ENCODE measurements around the gene APBA1. TPM values are rescaled to one million over a fixed set of nuclear protein-coding genes. Genes with fewer than 3 reads are reported as not detected.

Gene APBA1
- total RNA-seq, 1 donor from 2014 or later = 3.4 TPM

DNA sequence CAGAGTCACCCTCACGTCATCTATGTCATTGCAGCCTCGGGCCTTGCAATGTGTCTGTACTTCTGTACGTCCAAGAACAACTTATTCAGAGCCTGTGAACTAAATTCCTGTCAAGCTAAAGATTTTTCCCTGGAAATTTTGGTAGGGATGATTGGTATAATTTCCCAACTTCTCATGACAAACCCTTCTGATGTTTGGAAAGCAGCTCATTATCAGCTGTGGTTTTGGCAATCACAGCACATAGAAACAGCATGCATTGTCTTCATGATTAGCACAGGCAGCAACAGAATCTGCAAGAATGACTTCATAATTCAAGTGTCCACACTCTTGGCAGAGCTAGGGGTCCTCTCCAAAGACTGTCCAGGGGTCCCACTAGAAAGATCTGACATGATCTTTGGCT is 49.5 kb downstream of the APBA1 start:
- Histone ChIP-seq H3K27me3 (no peaks in the 10 kb centered on the region), H3F3A (ENCODE audit: low read depth) (no peaks in the 10 kb centered on the region), H4K20me1 (ENCODE audit: low read depth) (no peaks in the 10 kb centered on the region), H3K27ac (no peak overlapping the region), H3K4me1 (no peaks in the 10 kb centered on the region), H3K4me2 (no peak overlapping the region), H3K9ac (no peak overlapping the region), H3K4me3 (no peak overlapping the region), H3K9me3 (ENCODE audit: low read depth) (no peaks in the 10 kb centered on the region), H3K79me2 (ENCODE audit: low read depth) (no peaks in the 10 kb centered on the region), H3K36me3 (no peaks in the 10 kb centered on the region), H2AFZ (replicated peaks) (no peak overlapping the region)
- Mint-ChIP-seq H3K27me3 (ENCODE audit: insufficient read depth, low read depth) (no peaks in the 10 kb centered on the region), H3K4me1 (peaks cover 5% of the 10 kb centered on the region), H3K4me3 (no peak overlapping the region), H3K36me3 (no peaks in the 10 kb centered on the region), H3K9me3 (no peaks in the 10 kb centered on the region), H3K27ac (no peak overlapping the region)
- TF ChIP-seq, protein P1, sequence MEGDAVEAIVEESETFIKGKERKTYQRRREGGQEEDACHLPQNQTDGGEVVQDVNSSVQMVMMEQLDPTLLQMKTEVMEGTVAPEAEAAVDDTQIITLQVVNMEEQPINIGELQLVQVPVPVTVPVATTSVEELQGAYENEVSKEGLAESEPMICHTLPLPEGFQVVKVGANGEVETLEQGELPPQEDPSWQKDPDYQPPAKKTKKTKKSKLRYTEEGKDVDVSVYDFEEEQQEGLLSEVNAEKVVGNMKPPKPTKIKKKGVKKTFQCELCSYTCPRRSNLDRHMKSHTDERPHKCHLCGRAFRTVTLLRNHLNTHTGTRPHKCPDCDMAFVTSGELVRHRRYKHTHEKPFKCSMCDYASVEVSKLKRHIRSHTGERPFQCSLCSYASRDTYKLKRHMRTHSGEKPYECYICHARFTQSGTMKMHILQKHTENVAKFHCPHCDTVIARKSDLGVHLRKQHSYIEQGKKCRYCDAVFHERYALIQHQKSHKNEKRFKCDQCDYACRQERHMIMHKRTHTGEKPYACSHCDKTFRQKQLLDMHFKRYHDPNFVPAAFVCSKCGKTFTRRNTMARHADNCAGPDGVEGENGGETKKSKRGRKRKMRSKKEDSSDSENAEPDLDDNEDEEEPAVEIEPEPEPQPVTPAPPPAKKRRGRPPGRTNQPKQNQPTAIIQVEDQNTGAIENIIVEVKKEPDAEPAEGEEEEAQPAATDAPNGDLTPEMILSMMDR (IDR thresholded peaks at IDR 0.05) = no peak
- no peak for TF ChIP-seq EZH2phosphoT487 (IDR thresholded peaks at IDR 0.05)
- TF ChIP-seq EZH2 (IDR thresholded peaks at IDR 0.05) = no peak
- DNase-seq (ENCODE audit: low spot score) = no peak

DNA sequence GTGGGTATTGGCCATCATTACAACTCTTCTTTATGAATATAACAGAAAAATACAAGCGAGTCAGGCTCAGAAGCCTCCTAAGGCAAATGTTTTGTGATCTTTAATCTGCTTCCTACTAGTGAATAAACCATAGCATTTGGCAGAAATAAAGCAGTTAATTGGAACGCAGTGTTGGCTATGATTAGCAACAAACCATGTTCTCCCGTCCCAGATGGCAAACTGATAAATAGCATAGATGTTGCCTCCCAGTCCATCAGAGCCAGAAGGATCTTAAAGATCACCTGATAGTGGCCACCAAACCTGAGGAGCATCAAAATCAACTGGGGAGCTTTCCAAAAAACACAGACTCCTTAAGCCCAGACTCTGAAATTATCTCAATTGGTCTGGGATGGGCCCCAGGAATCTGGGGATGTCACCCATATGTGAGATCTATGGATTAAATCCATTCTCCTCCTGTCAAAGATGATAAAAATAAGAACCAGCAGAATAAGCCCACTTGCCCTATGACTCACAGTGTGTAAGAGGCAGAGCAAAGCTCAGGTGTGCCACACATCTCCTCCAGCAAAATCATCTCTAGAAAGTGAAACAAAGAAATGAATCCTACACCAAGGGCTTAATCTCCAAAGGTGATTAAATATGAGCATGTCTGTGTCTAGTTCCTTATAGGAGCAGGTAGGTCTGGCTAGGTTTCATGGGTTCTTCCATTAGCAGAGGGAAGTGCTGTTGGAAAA is 50.3 kb downstream of the APBA1 start:
- Histone ChIP-seq H2AFZ (replicated peaks) (no peak overlapping the region), H3K9me3 (ENCODE audit: low read depth) (no peaks in the 10 kb centered on the region), H3K4me1 (no peaks in the 10 kb centered on the region), H3K79me2 (ENCODE audit: low read depth) (no peaks in the 10 kb centered on the region), H3F3A (ENCODE audit: low read depth) (no peaks in the 10 kb centered on the region), H3K4me3 (no peak overlapping the region), H3K36me3 (no peaks in the 10 kb centered on the region), H4K20me1 (ENCODE audit: low read depth) (no peaks in the 10 kb centered on the region), H3K4me2 (no peak overlapping the region), H3K9ac (no peak overlapping the region), H3K27ac (no peak overlapping the region), H3K27me3 (no peaks in the 10 kb centered on the region)
- no peak overlapping the region for H3K4me3 Mint-ChIP-seq
- H3K27me3 Mint-ChIP-seq (ENCODE audit: insufficient read depth, low read depth) = no peaks in the 10 kb centered on the region
- no peaks in the 10 kb centered on the region for H3K9me3 Mint-ChIP-seq
- TF ChIP-seq, protein P1 (IDR thresholded peaks at IDR 0.05) = no peak
- TF ChIP-seq EZH2phosphoT487 (IDR thresholded peaks at IDR 0.05) (no peak), EZH2 (IDR thresholded peaks at IDR 0.05) (no peak)
- no peak overlapping the region for H3K27ac Mint-ChIP-seq
- H3K36me3 Mint-ChIP-seq = no peaks in the 10 kb centered on the region
- peaks cover 5% of the 10 kb centered on the region for H3K4me1 Mint-ChIP-seq
- DNase-seq (ENCODE audit: low spot score) = no peak

DNA sequence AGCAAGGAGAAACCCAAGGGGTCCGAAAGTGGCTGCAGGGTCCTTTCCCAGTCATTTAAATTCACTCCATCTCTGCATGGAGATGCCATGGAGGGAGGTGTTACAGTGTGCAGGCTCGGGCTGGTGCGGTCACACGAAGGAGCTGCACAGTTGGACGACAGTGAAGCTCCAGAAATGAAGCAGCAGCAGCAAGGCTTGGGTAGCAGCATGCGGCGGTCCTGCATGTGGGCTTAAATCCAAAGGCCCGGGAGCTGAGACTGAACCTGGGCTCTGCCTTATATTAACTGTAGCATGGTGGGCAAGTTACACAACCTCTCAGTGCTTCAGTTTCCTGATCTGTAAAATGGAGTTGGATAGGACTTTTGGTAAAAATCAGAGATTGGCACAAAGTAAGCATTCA is 51.4 kb downstream of the APBA1 start:
- Histone ChIP-seq H3K4me1 (no peaks in the 10 kb centered on the region), H3K9ac (no peak overlapping the region), H4K20me1 (ENCODE audit: low read depth) (no peaks in the 10 kb centered on the region), H3K36me3 (no peaks in the 10 kb centered on the region), H3K9me3 (ENCODE audit: low read depth) (no peaks in the 10 kb centered on the region), H2AFZ (replicated peaks) (no peak overlapping the region), H3K4me2 (no peak overlapping the region), H3K27ac (no peak overlapping the region), H3K27me3 (no peaks in the 10 kb centered on the region), H3K79me2 (ENCODE audit: low read depth) (no peaks in the 10 kb centered on the region), H3F3A (ENCODE audit: low read depth) (no peaks in the 10 kb centered on the region), H3K4me3 (no peak overlapping the region)
- Mint-ChIP-seq H3K4me3 (no peak overlapping the region), H3K27me3 (ENCODE audit: insufficient read depth, low read depth) (no peaks in the 10 kb centered on the region), H3K27ac (no peak overlapping the region), H3K9me3 (no peaks in the 10 kb centered on the region), H3K4me1 (peaks cover 5% of the 10 kb centered on the region), H3K36me3 (no peaks in the 10 kb centered on the region)
- TF ChIP-seq EZH2 (IDR thresholded peaks at IDR 0.05) (no peak), EZH2phosphoT487 (IDR thresholded peaks at IDR 0.05) (no peak)
- TF ChIP-seq, protein P1 (IDR thresholded peaks at IDR 0.05) = no peak
- DNase-seq (ENCODE audit: low spot score) = no peak

Data from neural progenitor cell (in vitro differentiated cells).